ENCODE results near the gene EOLA1. TPM values are rescaled to one million over a fixed set of nuclear protein-coding genes. Genes with fewer than 3 reads are reported as not detected.
A peak's percentile ranks its signal among the peaks of the same experiment; 100 is the strongest.

Gene EOLA1
- total RNA-seq, 1 experiment from 2014 or later = 11.6 TPM

DNA sequence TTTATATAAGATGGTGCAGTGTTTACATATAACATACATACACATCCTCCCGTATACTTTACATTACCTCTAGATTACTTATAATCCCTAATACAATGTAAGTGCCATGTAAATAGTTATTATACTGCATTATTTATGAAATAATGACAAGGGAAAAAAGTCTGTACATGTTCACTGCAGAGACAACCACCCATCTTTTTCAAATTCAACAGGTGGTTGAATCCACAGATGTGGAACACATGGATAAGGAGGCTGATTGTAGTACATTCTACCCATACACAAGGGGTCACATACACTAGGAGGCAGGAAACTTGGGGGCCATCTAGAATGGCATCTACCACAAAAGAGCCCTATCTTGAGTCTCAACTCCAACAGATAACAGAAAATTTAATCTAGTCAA, 32.3 kb upstream of the EOLA1 start:
- H3K4me2 ChIP-seq (ENCODE audit: low read depth, low read length, poor library complexity, severe bottlenecking) = no peak overlapping the region
- no peaks in the 10 kb centered on the region for H4K20me1 ChIP-seq (ENCODE audit: insufficient read depth, low read depth, low read length)
- H3K9me2 ChIP-seq (replicated peaks; ENCODE audit: insufficient read depth, low read length) = no peaks in the 10 kb centered on the region
- H3K79me2 ChIP-seq (ENCODE audit: low read length) = peaks cover 6% of the 10 kb centered on the region
- no peaks in the 10 kb centered on the region for H3K36me3 ChIP-seq (ENCODE audit: insufficient read depth, low read length)
- H3K4me3 ChIP-seq (ENCODE audit: low read length) = no peak overlapping the region
- no peaks in the 10 kb centered on the region for H3K27me3 ChIP-seq (ENCODE audit: low read length)
- no peak overlapping the region for H2AFZ ChIP-seq (ENCODE audit: low read length)
- H3K4me1 ChIP-seq (ENCODE audit: low read length) = peaks cover 21% of the 10 kb centered on the region
- H3K9ac ChIP-seq (ENCODE audit: low read length) = no peak overlapping the region
- no peak overlapping the region for H3K27ac ChIP-seq (ENCODE audit: low read length)
- no peaks in the 10 kb centered on the region for H3K9me3 ChIP-seq (ENCODE audit: low read length)
- DNase-seq = no peak

DNA sequence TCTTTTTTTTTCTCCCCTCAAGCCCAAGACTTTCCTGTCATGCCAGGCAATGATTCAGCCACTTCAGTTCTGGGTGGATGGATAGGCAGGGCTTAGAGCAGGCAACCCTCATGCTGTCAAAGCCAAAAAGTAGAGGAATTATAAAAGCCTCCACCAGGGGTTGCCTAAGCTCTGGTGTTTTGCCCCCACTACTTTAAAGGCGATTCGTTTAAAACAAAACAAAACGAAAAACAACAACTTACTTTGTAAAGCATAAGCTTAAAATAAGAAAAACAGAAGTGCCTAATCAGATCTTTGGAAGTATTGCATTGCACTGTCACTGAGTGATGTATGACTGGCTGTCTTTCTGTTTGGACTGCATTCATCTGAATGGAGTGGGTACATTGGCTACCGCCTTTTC, 30.4 kb upstream of the EOLA1 start:
- peaks cover 11% of the 10 kb centered on the region for H3K4me1 ChIP-seq (ENCODE audit: low read length)
- H3K9ac ChIP-seq (ENCODE audit: low read length) = no peak overlapping the region
- no peaks in the 10 kb centered on the region for H3K9me2 ChIP-seq (replicated peaks; ENCODE audit: insufficient read depth, low read length)
- no peaks in the 10 kb centered on the region for H3K9me3 ChIP-seq (ENCODE audit: low read length)
- H3K27ac ChIP-seq (ENCODE audit: low read length) = no peak overlapping the region
- H3K4me2 ChIP-seq (ENCODE audit: low read depth, low read length, poor library complexity, severe bottlenecking) = no peak overlapping the region
- H3K79me2 ChIP-seq (ENCODE audit: low read length) = no peaks in the 10 kb centered on the region
- H3K27me3 ChIP-seq (ENCODE audit: low read length) = no peaks in the 10 kb centered on the region
- H4K20me1 ChIP-seq (ENCODE audit: insufficient read depth, low read depth, low read length) = no peaks in the 10 kb centered on the region
- peak; percentile 72 for DNase-seq
- H3K36me3 ChIP-seq (ENCODE audit: insufficient read depth, low read length) = no peaks in the 10 kb centered on the region
- H3K4me3 ChIP-seq (ENCODE audit: low read length) = no peak overlapping the region
- no peak overlapping the region for H2AFZ ChIP-seq (ENCODE audit: low read length)

DNA sequence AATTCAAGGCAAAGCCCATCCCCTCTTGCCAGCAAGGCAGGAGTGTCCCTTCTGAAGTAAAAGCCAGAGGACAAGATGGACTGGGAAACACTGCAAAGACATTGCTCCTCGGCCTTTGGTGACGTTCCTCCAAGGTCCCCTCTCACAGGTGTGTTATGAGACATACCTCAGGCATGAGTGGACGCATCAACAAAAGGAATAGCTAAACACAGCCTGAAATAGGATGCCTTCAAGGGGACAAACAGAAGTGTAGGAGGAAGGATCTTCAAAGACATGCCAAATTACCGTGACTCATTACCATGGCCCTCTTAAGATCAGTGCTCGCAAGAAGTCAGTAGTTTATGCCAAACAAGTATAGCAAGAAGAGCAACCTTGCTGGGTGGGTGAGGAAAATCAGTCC, 29.7 kb upstream of the EOLA1 start:
- DNase-seq = no peak
- H2AFZ ChIP-seq (ENCODE audit: low read length) = no peak overlapping the region
- no peaks in the 10 kb centered on the region for H4K20me1 ChIP-seq (ENCODE audit: insufficient read depth, low read depth, low read length)
- no peak overlapping the region for H3K4me3 ChIP-seq (ENCODE audit: low read length)
- no peak overlapping the region for H3K27ac ChIP-seq (ENCODE audit: low read length)
- no peaks in the 10 kb centered on the region for H3K9me3 ChIP-seq (ENCODE audit: low read length)
- H3K36me3 ChIP-seq (ENCODE audit: insufficient read depth, low read length) = no peaks in the 10 kb centered on the region
- H3K9me2 ChIP-seq (replicated peaks; ENCODE audit: insufficient read depth, low read length) = no peaks in the 10 kb centered on the region
- H3K4me1 ChIP-seq (ENCODE audit: low read length) = peaks cover 9% of the 10 kb centered on the region
- H3K9ac ChIP-seq (ENCODE audit: low read length) = no peak overlapping the region
- no peak overlapping the region for H3K4me2 ChIP-seq (ENCODE audit: low read depth, low read length, poor library complexity, severe bottlenecking)
- H3K27me3 ChIP-seq (ENCODE audit: low read length) = no peaks in the 10 kb centered on the region
- H3K79me2 ChIP-seq (ENCODE audit: low read length) = no peaks in the 10 kb centered on the region

DNA sequence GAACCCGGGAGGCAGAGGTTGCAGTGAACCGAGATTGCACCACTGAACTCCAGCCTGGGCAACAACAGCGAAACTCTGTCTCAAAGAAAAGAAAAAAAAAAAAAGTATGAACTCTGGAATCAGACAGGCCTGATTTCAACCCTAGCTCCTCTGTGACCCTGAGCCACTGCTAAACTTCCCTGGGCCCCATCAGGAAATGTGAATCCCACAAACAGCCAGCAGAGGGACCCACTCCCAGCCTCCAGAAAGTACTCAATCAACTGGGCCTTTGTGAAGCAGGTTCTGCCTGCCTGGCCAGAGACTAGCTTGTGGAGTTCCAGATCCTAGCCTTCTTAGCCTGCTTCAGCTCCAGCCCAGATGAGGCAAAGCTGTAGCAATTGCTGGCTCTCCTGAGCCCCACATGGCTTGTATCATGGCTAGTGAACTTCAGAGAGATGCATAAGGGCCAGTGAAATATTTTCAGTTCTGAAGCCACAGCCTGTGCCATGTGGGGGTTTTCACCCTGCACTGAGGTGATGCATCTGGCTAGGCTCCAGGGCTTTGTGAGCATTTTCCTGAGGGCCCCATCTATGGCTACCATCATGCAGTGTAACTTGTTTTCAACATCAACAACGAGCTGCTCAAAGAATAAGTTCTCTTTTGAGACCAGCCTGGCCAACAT, 28.5 kb upstream of the EOLA1 start:
- Histone ChIP-seq H3K79me2 (ENCODE audit: low read length) (no peaks in the 10 kb centered on the region), H3K4me2 (ENCODE audit: low read depth, low read length, poor library complexity, severe bottlenecking) (no peak overlapping the region), H3K9me2 (replicated peaks; ENCODE audit: insufficient read depth, low read length) (no peaks in the 10 kb centered on the region), H4K20me1 (ENCODE audit: insufficient read depth, low read depth, low read length) (no peaks in the 10 kb centered on the region), H3K27me3 (ENCODE audit: low read length) (no peaks in the 10 kb centered on the region), H3K9ac (ENCODE audit: low read length) (no peak overlapping the region), H3K4me3 (ENCODE audit: low read length) (no peak overlapping the region), H3K27ac (ENCODE audit: low read length) (no peak overlapping the region), H3K4me1 (ENCODE audit: low read length) (peaks cover 14% of the 10 kb centered on the region), H2AFZ (ENCODE audit: low read length) (no peak overlapping the region; the same call in 1 of the 2 replicates), H3K9me3 (ENCODE audit: low read length) (no peaks in the 10 kb centered on the region), H3K36me3 (ENCODE audit: insufficient read depth, low read length) (no peaks in the 10 kb centered on the region)
- DNase-seq = peak; percentile 89

DNA sequence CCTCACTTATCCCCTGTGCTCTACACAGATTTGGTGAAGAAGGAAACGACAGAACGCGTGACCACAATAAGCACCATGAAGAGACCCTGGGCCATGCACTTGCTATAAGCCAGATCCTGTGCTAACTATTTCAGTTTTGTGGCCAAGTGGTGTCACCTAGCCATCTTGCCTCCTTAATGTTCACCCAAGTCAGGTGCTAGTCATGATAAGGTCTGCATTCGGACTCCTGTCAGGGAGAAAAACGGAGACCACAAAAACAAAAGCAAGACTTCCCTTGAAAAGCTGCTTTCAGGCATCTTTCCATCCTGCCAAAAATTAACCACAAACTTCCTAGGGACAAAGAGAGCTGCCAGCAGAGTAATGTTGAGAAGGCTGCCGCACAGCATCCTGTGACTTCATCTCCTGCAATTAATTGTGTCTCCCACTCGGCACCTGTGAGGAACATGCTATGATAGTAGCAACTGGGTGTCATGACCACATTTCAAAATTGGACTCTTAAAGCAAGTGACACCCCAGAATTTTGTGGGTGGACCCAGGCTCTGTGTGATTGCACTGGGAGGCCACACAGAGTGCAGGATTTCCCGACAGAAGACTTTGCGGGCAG, 26.9 kb upstream of the EOLA1 start:
- H2AFZ ChIP-seq (ENCODE audit: low read length) = no peak overlapping the region
- no peaks in the 10 kb centered on the region for H4K20me1 ChIP-seq (ENCODE audit: insufficient read depth, low read depth, low read length)
- H3K36me3 ChIP-seq (ENCODE audit: insufficient read depth, low read length) = no peaks in the 10 kb centered on the region
- no peak overlapping the region for H3K4me3 ChIP-seq (ENCODE audit: low read length)
- H3K27me3 ChIP-seq (ENCODE audit: low read length) = no peaks in the 10 kb centered on the region
- no peak overlapping the region for H3K4me2 ChIP-seq (ENCODE audit: low read depth, low read length, poor library complexity, severe bottlenecking)
- DNase-seq = no peak
- H3K4me1 ChIP-seq (ENCODE audit: low read length) = peaks cover 14% of the 10 kb centered on the region
- H3K9me2 ChIP-seq (replicated peaks; ENCODE audit: insufficient read depth, low read length) = no peaks in the 10 kb centered on the region
- H3K9me3 ChIP-seq (ENCODE audit: low read length) = no peaks in the 10 kb centered on the region
- no peaks in the 10 kb centered on the region for H3K79me2 ChIP-seq (ENCODE audit: low read length)
- no peak overlapping the region for H3K9ac ChIP-seq (ENCODE audit: low read length)
- H3K27ac ChIP-seq (ENCODE audit: low read length) = no peak overlapping the region

DNA sequence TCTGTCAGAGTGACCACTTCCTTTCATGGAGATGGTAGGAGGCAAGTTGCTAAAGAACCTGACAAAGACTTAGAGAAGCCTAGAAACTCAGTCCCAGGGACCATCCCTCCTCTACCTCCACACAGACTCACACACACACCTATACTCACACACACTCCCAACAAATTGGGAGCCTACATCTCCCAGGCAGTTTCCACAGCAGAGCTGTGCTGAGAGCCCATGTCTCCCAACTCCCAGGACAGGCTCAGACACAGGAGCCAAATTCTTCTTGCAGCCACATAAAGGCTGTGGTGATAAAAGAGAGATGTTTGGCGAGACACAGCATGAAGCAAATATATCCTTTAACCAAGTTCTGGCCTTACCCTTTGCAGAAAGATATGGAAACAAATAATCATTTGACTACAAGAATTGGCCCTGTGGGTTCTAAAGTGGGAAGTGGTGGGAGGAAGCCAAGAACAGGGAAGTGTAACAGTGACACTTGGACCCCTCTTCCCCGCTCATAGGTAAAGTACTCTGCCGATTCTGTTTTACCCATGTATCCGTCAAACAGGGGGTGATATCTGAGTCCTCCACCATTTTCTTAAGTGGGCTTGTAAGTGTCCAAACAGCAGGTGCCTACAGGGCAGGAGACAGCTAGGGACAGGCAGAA, 24.7 kb upstream of the EOLA1 start:
- Histone ChIP-seq H3K27ac (ENCODE audit: low read length) (no peak overlapping the region), H3K27me3 (ENCODE audit: low read length) (no peaks in the 10 kb centered on the region), H3K9me2 (replicated peaks; ENCODE audit: insufficient read depth, low read length) (no peaks in the 10 kb centered on the region), H3K79me2 (ENCODE audit: low read length) (no peaks in the 10 kb centered on the region), H3K36me3 (ENCODE audit: insufficient read depth, low read length) (no peaks in the 10 kb centered on the region), H3K4me2 (ENCODE audit: low read depth, low read length, poor library complexity, severe bottlenecking) (no peak overlapping the region), H3K4me1 (ENCODE audit: low read length) (peaks cover 10% of the 10 kb centered on the region), H4K20me1 (ENCODE audit: insufficient read depth, low read depth, low read length) (no peaks in the 10 kb centered on the region), H3K9ac (ENCODE audit: low read length) (no peak overlapping the region), H3K9me3 (ENCODE audit: low read length) (no peaks in the 10 kb centered on the region), H3K4me3 (ENCODE audit: low read length) (no peak overlapping the region), H2AFZ (ENCODE audit: low read length) (no peak overlapping the region)
- DNase-seq = no peak

DNA sequence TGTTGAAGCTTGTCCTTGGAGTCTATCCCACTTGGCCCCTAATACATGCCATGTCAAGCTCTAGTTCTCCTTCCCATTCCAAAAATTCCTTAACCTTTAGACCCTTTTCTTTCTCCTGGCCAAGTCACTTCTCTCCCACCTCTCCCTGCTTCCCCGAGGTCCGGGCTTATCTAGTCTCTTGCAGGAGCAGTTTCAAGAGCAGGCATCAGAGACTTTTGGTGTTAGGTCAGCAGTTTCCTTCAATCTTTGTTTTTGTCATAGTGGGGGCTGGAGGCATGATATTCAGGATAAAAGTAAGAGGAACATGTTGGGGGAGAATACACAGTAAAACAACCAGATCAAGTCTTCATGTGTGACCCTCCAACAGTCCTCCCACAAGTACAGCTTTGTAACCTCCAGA, 24.2 kb upstream of the EOLA1 start:
- Histone ChIP-seq H3K79me2 (ENCODE audit: low read length) (no peaks in the 10 kb centered on the region), H3K4me3 (ENCODE audit: low read length) (no peak overlapping the region), H3K36me3 (ENCODE audit: insufficient read depth, low read length) (no peaks in the 10 kb centered on the region), H3K4me1 (ENCODE audit: low read length) (peaks cover 10% of the 10 kb centered on the region), H3K27me3 (ENCODE audit: low read length) (no peaks in the 10 kb centered on the region), H3K9me3 (ENCODE audit: low read length) (no peaks in the 10 kb centered on the region), H3K4me2 (ENCODE audit: low read depth, low read length, poor library complexity, severe bottlenecking) (no peak overlapping the region), H3K9me2 (replicated peaks; ENCODE audit: insufficient read depth, low read length) (no peaks in the 10 kb centered on the region), H3K27ac (ENCODE audit: low read length) (no peak overlapping the region), H2AFZ (ENCODE audit: low read length) (no peak overlapping the region), H3K9ac (ENCODE audit: low read length) (no peak overlapping the region), H4K20me1 (ENCODE audit: insufficient read depth, low read depth, low read length) (no peaks in the 10 kb centered on the region)
- DNase-seq = no peak

DNA sequence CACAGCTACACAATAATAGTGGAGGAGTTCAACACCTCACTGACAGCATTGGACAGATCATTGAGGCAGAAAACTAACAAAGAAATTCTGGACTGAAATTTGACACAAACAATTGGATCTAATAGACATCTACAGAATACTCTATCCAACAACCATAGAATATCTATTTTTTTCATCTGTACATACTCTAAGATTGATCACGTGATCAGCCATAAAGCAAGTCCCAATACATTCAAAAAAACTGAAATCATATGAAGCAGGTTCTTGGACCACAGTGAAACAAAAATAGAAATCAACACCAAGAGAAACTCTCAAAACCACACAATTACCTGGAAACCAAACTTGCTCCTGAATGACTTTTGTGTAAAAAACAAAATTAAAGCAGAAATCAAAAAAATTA, 23.5 kb upstream of the EOLA1 start:
- peaks cover 10% of the 10 kb centered on the region for H3K4me1 ChIP-seq (ENCODE audit: low read length)
- H4K20me1 ChIP-seq (ENCODE audit: insufficient read depth, low read depth, low read length) = no peaks in the 10 kb centered on the region
- H3K4me2 ChIP-seq (ENCODE audit: low read depth, low read length, poor library complexity, severe bottlenecking) = no peak overlapping the region
- H3K79me2 ChIP-seq (ENCODE audit: low read length) = no peaks in the 10 kb centered on the region
- H3K9ac ChIP-seq (ENCODE audit: low read length) = no peak overlapping the region
- H3K36me3 ChIP-seq (ENCODE audit: insufficient read depth, low read length) = no peaks in the 10 kb centered on the region
- no peak overlapping the region for H2AFZ ChIP-seq (ENCODE audit: low read length)
- no peak overlapping the region for H3K4me3 ChIP-seq (ENCODE audit: low read length)
- no peak for DNase-seq
- no peaks in the 10 kb centered on the region for H3K9me2 ChIP-seq (replicated peaks; ENCODE audit: insufficient read depth, low read length)
- no peaks in the 10 kb centered on the region for H3K27me3 ChIP-seq (ENCODE audit: low read length)
- no peaks in the 10 kb centered on the region for H3K9me3 ChIP-seq (ENCODE audit: low read length)
- no peak overlapping the region for H3K27ac ChIP-seq (ENCODE audit: low read length)
